ENCODE results near the gene ALLC. TPM values are rescaled to one million over a fixed set of nuclear protein-coding genes. Genes with fewer than 3 reads are reported as not detected.

Gene ALLC
- total and polyA plus RNA-seq, 2 donors (not counting 1 experiment from before 2014, with no cell fraction given), result not detected

DNA sequence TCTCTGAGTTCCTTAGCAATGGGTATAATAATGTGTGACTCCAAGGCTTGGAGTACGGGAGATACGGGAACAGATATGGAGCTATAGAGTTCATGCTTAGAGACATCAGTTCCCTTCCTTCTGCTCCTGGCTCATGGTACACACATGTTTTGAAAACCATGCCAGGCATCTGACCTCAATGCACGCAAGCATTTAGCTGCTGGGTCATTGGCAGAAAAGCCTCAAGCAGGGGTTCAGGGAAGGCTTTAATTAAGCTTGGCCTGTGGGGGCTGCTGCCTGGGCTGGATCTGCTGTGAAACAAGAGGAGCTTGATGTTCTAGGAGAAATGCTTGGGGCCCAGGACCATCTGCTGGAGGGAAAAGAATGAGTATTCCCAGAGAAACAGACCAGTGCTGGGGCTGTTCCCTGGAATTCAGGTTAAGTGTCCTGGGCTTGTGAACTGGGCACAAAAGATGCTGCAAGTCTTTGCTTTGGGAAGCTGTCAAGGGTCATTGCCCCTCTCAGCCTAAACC is 3.2 kb downstream of the ALLC start:
- H3K9ac ChIP-seq (ENCODE audit: low read length), result no peak overlapping the region
- no peak overlapping the region for H3K4me2 ChIP-seq (replicated peaks; ENCODE audit: low read depth, low read length, poor library complexity, severe bottlenecking)
- POLR2A ChIA-PET, result no interaction called here
- no peaks in the 10 kb centered on the region for H3K79me2 ChIP-seq (ENCODE audit: control insufficient read depth, insufficient read depth, low read length)
- Mint-ChIP-seq H3K27ac (peak overlapping the region; percentile 63), H3K27me3 (no peaks in the 10 kb centered on the region), H3K4me1 (peaks cover 16% of the 10 kb centered on the region), H3K9me3 (ENCODE audit: insufficient read depth) (peaks cover 2% of the 10 kb centered on the region), H3K4me3 (no peak overlapping the region)
- H3K4me1 ChIP-seq (ENCODE audit: control insufficient read depth in 2 of 2, insufficient read depth in 2 of 2, low read length in 2 of 2), result no peaks in the 10 kb centered on the region
- peak overlapping the region; percentile 22 for H2AFZ ChIP-seq (ENCODE audit: insufficient read depth, low read depth, low read length, poor library complexity, severe bottlenecking)
- peak overlapping the region in 1 of 2 donors; percentile 50 for H3K27ac ChIP-seq (ENCODE audit: low read length in 2 of 2)
- intact Hi-C loops (cut with micrococcal nuclease), result no loop called here
- no peaks in the 10 kb centered on the region for H3K36me3 ChIP-seq (replicated peaks in 1 of 2; ENCODE audit: control extremely low read depth in 1 of 2, control insufficient read depth in 1 of 2, extremely low read depth in 1 of 2, insufficient read depth in 2 of 2, low read length in 1 of 2)
- H3K9me3 ChIP-seq (ENCODE audit: control extremely low read depth in 1 of 3, control insufficient read depth in 2 of 3, insufficient read depth in 1 of 3, low read length in 2 of 3), result no peaks in the 10 kb centered on the region
- DNase-seq (no peak), ATAC-seq (ENCODE audit: low read depth) (no peak)
- CTCF ChIA-PET, result interaction anchor here (0.6 to 2.5 kb wide), 2 partner anchors 9 to 66 kb away, joined by 3 to 9 read pairs; no protein-coding TSS in a partner anchor
- no peaks in the 10 kb centered on the region for H4K20me1 ChIP-seq (ENCODE audit: control insufficient read depth, insufficient read depth, low read length, poor library complexity, severe bottlenecking)
- H3K4me3 ChIP-seq (ENCODE audit: control extremely low read depth in 1 of 5, extremely low read depth in 1 of 5, insufficient read depth in 1 of 5, low read depth in 2 of 5, low read length in 4 of 5), result no peak overlapping the region
- H3K27me3 ChIP-seq (replicated peaks in 1 of 4; ENCODE audit: control extremely low read depth in 1 of 4, control insufficient read depth in 3 of 4, insufficient read depth in 4 of 4, low read length in 3 of 4), result no peaks in the 10 kb centered on the region
- TF ChIP-seq CTCF (IDR thresholded peaks at IDR 0.05) (no peak), EZH2 (IDR thresholded peaks at IDR 0.05; ENCODE audit: borderline replicate concordance, insufficient read depth, low read depth, low read length, poor library complexity, severe bottlenecking) (no peak)
- WGBS (ENCODE audit: insufficient coverage), result 97% methylated on average over 3 of the region's 3 CpGs

- 61% methylated on average over 2 of the region's 6 CpGs for WGBS (ENCODE audit: insufficient coverage)
- Mint-ChIP-seq H3K4me3 (no peak overlapping the region), H3K27me3 (no peaks in the 10 kb centered on the region), H3K4me1 (peaks cover 14% of the 10 kb centered on the region), H3K27ac (peak overlapping the region; percentile 50), H3K9me3 (ENCODE audit: insufficient read depth) (peaks cover 2% of the 10 kb centered on the region)
- no peaks in the 10 kb centered on the region for H3K9me3 ChIP-seq (ENCODE audit: control extremely low read depth in 1 of 3, control insufficient read depth in 2 of 3, insufficient read depth in 1 of 3, low read length in 2 of 3)
- TF ChIP-seq EZH2 (IDR thresholded peaks at IDR 0.05; ENCODE audit: borderline replicate concordance, insufficient read depth, low read depth, low read length, poor library complexity, severe bottlenecking) (no peak), CTCF (IDR thresholded peaks at IDR 0.05) (no peak)
- no peaks in the 10 kb centered on the region for H4K20me1 ChIP-seq (ENCODE audit: control insufficient read depth, insufficient read depth, low read length, poor library complexity, severe bottlenecking)
- intact Hi-C loops (cut with micrococcal nuclease), result no loop called here
- ATAC-seq (ENCODE audit: low read depth) (no peak), DNase-seq (no peak)
- H3K4me1 ChIP-seq (ENCODE audit: control insufficient read depth in 2 of 2, insufficient read depth in 2 of 2, low read length in 2 of 2), result no peaks in the 10 kb centered on the region
- ChIA-PET POLR2A (no interaction called here), CTCF (interaction anchor here (2.5 kb wide), 1 partner anchor 10 kb away, joined by 9 read pairs; no protein-coding TSS in a partner anchor)
- no peak overlapping the region for H3K9ac ChIP-seq (ENCODE audit: low read length)
- H3K4me3 ChIP-seq (ENCODE audit: control extremely low read depth in 1 of 5, extremely low read depth in 1 of 5, insufficient read depth in 1 of 5, low read depth in 2 of 5, low read length in 4 of 5), result no peak overlapping the region
- no peak overlapping the region for H2AFZ ChIP-seq (ENCODE audit: insufficient read depth, low read depth, low read length, poor library complexity, severe bottlenecking)
- H3K36me3 ChIP-seq (replicated peaks in 1 of 2; ENCODE audit: control extremely low read depth in 1 of 2, control insufficient read depth in 1 of 2, extremely low read depth in 1 of 2, insufficient read depth in 2 of 2, low read length in 1 of 2), result no peaks in the 10 kb centered on the region
- H3K4me2 ChIP-seq (replicated peaks; ENCODE audit: low read depth, low read length, poor library complexity, severe bottlenecking), result no peak overlapping the region
- no peaks in the 10 kb centered on the region for H3K79me2 ChIP-seq (ENCODE audit: control insufficient read depth, insufficient read depth, low read length)
- no peaks in the 10 kb centered on the region for H3K27me3 ChIP-seq (replicated peaks in 1 of 4; ENCODE audit: control extremely low read depth in 1 of 4, control insufficient read depth in 3 of 4, insufficient read depth in 4 of 4, low read length in 3 of 4)
- peak overlapping the region in 1 of 2 donors; percentile 50 for H3K27ac ChIP-seq (ENCODE audit: low read length in 2 of 2)
Observed at GRCh38 chr2:3662239-3662638, 4.2 kb downstream of the ALLC start.
